Breast epithelium (tissue), 4 donors: ENCODE measurements around the gene PLOD3. TPM values are rescaled to one million over a fixed set of nuclear protein-coding genes. Genes with fewer than 3 reads are reported as not detected.
A peak's percentile ranks its signal among the peaks of the same experiment; 100 is the strongest.

Experiments used
- DNase-seq, 2 donors: peaks; one replicate each; pipeline ENCODE4 v3.0.0-alpha.2; 2019; ENCODE audit warnings: low spot score in 2 of 2
- H3K27ac ChIP-seq, 2 donors: fragments of 200-600 bp; sonication (generic) in 1 of 2; one replicate each; pipeline ENCODE4 v1.5.1; 2016 to 2019; ENCODE audit warnings: mild to moderate bottlenecking in 1 of 2
- H3K27me3 ChIP-seq, 2 donors: fragments of 200-600 bp; sonication (generic) in 1 of 2; one replicate each; pipeline versions ENCODE4 v1.5.1 to v1.6.0; 2017 to 2019; ENCODE audit warnings: control low read depth in 1 of 2, mild to moderate bottlenecking in 1 of 2
- H3K36me3 ChIP-seq: fragments of 200-600 bp; one replicate; pipeline ENCODE4 v1.5.1; 2019
- H3K4me1 ChIP-seq, 2 donors: fragments of 200-600 bp; sonication (generic); one replicate each; pipeline ENCODE4 v1.5.1; 2016 to 2019; ENCODE audit warnings: control low read depth in 1 of 2
- H3K4me3 ChIP-seq, 3 donors: fragments of 200-600 bp; sonication (generic); 1 replicate in 2 of 3; 2 replicates in 1 of 3; pipeline ENCODE4 v1.5.1; 2016 to 2019; ENCODE audit warnings: mild to moderate bottlenecking in 3 of 3, moderate library complexity in 2 of 3
- H3K9me3 ChIP-seq, 2 donors: fragments of 200-600 bp; sonication (generic) in 1 of 2; one replicate each; pipeline ENCODE4 v1.5.1; 2016 to 2019; ENCODE audit warnings: control low read depth in 1 of 2
- POLR2A ChIP-seq: fragments of 450-650 bp; IDR thresholded peaks from one replicate; pipeline ENCODE4 v1.6.1; 2016; ENCODE audit warnings: antibody characterized with exemption, mild to moderate bottlenecking, moderate library complexity
- POLR2AphosphoS5 ChIP-seq, 3 donors: sonication (generic); formaldehyde crosslinking; IDR thresholded peaks; one replicate each; pipeline ENCODE4 v1.6.1; 2017; ENCODE audit warnings: antibody characterized with exemption in 3 of 3
- intact Hi-C: fragments of 100-400 bp; cut with DNase I; formaldehyde crosslinking; loops from one replicate; pipeline ENCODE4 v1.15.1; 2023; ENCODE audit warnings: low total_unique reads
- total RNA-seq, 3 donors: library from RNA; depleted of rRNA; stranded (reverse); fragments of >200 nt; gene quantifications; one replicate each; pipeline ENCODE4 v1.1.0, GENCODE V29; 2016
- TF ChIP-seq, protein P1 (sequence below), 3 donors: fragments of 450-650 bp; IDR thresholded peaks; one replicate each; pipeline ENCODE4 v1.5.1; 2016 to 2017; ENCODE audit warnings: antibody characterized with exemption in 3 of 3, mild to moderate bottlenecking in 3 of 3, moderate library complexity in 3 of 3

PLOD3 gene
- total RNA-seq, 3 donors from 2014 or later = 23.9 to 46.2 (median 43.2) TPM

DNA sequence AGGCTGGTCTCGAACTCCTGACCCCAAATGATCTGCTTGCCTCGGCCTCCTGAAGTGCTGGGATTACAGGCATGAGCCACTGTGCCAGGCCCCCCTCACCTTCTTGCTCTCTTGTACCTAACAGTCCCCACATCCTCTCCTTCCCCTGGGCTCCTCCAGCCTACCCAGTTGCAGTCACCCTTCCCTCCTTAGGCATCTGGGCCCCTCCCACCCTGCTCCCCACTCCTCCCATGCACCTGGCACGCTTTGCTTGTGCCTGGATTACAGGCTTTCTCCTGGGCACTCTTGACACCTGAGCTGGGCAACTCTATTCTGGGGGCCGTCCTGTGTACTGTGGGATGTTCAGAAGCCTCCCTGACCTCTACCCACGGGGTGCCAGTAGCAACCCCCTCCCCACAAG, 17.3 kb upstream of the PLOD3 start:
- intact Hi-C loops = loop anchor here (5.0 kb wide), 1 partner anchor 943 kb away; no protein-coding TSS in a partner anchor
- Histone ChIP-seq H3K27ac (no peak overlapping the region), H3K4me1 (peaks cover 0 to 4% of the 10 kb centered on the region in 2 donors), H3K27me3 (no peaks in the 10 kb centered on the region), H3K9me3 (no peaks in the 10 kb centered on the region), H3K4me3 (no peak overlapping the region), H3K36me3 (no peaks in the 10 kb centered on the region)
- no peak for DNase-seq
- TF ChIP-seq, protein P1, sequence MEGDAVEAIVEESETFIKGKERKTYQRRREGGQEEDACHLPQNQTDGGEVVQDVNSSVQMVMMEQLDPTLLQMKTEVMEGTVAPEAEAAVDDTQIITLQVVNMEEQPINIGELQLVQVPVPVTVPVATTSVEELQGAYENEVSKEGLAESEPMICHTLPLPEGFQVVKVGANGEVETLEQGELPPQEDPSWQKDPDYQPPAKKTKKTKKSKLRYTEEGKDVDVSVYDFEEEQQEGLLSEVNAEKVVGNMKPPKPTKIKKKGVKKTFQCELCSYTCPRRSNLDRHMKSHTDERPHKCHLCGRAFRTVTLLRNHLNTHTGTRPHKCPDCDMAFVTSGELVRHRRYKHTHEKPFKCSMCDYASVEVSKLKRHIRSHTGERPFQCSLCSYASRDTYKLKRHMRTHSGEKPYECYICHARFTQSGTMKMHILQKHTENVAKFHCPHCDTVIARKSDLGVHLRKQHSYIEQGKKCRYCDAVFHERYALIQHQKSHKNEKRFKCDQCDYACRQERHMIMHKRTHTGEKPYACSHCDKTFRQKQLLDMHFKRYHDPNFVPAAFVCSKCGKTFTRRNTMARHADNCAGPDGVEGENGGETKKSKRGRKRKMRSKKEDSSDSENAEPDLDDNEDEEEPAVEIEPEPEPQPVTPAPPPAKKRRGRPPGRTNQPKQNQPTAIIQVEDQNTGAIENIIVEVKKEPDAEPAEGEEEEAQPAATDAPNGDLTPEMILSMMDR (IDR thresholded peaks at IDR 0.05) = no peak
- TF ChIP-seq POLR2AphosphoS5 (IDR thresholded peaks at IDR 0.05) = no peak
- TF ChIP-seq POLR2A = no peak

GRCh38 chr7:101233907-101234547, 16.6 kb upstream of the PLOD3 start:
- no peak for TF ChIP-seq POLR2AphosphoS5 (IDR thresholded peaks at IDR 0.05)
- TF ChIP-seq POLR2A = no peak
- TF ChIP-seq, protein P1 (IDR thresholded peaks at IDR 0.05) = no peak
- Histone ChIP-seq H3K4me1 (peaks cover 0 to 4% of the 10 kb centered on the region in 2 donors), H3K36me3 (no peaks in the 10 kb centered on the region), H3K27ac (no peak overlapping the region), H3K4me3 (no peak overlapping the region), H3K27me3 (no peaks in the 10 kb centered on the region), H3K9me3 (no peaks in the 10 kb centered on the region)
- DNase-seq = no peak
- intact Hi-C loops = no loop called here

- Histone ChIP-seq H3K36me3 (no peaks in the 10 kb centered on the region), H3K27ac (peak overlapping the region; percentile 75 to 79), H3K9me3 (no peaks in the 10 kb centered on the region), H3K4me3 (peak overlapping the region in 2 of 3 donors; percentile 58 to 67), H3K27me3 (no peaks in the 10 kb centered on the region), H3K4me1 (no peaks in the 10 kb centered on the region)
- intact Hi-C loops = no loop called here
- TF ChIP-seq, protein P1 (IDR thresholded peaks at IDR 0.05) = no peak
- peak in 1 of 2 donors; percentile 59 for DNase-seq
Measured at GRCh38 chr7:101232141-101232850, 14.9 kb upstream of the PLOD3 start.

GRCh38 chr7:101231644-101232043, 14.3 kb upstream of the PLOD3 start:
- TF ChIP-seq POLR2A = no peak
- TF ChIP-seq POLR2AphosphoS5 (IDR thresholded peaks at IDR 0.05) = no peak
- TF ChIP-seq, protein P1 (IDR thresholded peaks at IDR 0.05) = no peak
- intact Hi-C loops = no loop called here
- Histone ChIP-seq H3K9me3 (no peaks in the 10 kb centered on the region), H3K27me3 (no peaks in the 10 kb centered on the region), H3K36me3 (no peaks in the 10 kb centered on the region), H3K4me3 (peak overlapping the region in 2 of 3 donors; percentile 58 to 67), H3K4me1 (no peaks in the 10 kb centered on the region), H3K27ac (peak overlapping the region; percentile 75 to 79)
- DNase-seq = no peak

DNA sequence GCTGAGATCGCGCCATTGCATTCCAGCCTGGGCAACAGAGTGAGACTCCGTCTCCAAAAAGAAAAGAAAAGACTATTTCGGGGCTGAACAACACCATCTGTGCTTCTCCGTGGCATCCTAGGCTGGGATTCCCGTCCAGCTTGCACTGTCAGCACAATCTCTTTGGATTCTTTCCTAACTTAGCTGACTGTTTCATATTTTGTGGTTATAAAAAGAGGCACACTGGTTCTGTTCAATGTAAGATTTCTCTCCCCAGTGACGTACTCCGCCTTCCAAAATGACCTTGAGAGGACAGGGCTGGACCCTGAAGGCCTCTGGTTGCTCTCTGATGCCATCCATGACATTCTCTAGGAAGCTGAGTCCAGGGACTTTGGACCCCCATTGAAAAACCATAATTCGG, 9.3 kb upstream of the PLOD3 start:
- TF ChIP-seq, protein P1 (IDR thresholded peaks at IDR 0.05) = no peak
- TF ChIP-seq POLR2A (no peak), POLR2AphosphoS5 (IDR thresholded peaks at IDR 0.05) (no peak)
- H3K9me3 ChIP-seq = no peaks in the 10 kb centered on the region
- no peak overlapping the region for H3K4me3 ChIP-seq
- intact Hi-C loops = no loop called here
- H3K27ac ChIP-seq = peak overlapping the region in 1 of 2 donors; percentile 61
- no peaks in the 10 kb centered on the region for H3K36me3 ChIP-seq
- H3K27me3 ChIP-seq = no peaks in the 10 kb centered on the region
- DNase-seq = no peak
- H3K4me1 ChIP-seq = no peaks in the 10 kb centered on the region
